GM21367 (cell line): ENCODE results near the gene POLR1G.
A peak's percentile ranks its signal among the peaks of the same experiment; 100 is the strongest.
"Not testable (repeated sequence)": the region's sequence is repeated elsewhere in the genome, so short reads cannot be mapped to it uniquely, and the experiment has no call there.

ENCODE experiments used
- ATAC-seq: cut with Tn5 transposase; IDR thresholded peaks from one replicate; pipeline ENCODE4 v1.9.1; 2021; ENCODE audit not compliant: unreplicated experiment

Gene POLR1G

DNA sequence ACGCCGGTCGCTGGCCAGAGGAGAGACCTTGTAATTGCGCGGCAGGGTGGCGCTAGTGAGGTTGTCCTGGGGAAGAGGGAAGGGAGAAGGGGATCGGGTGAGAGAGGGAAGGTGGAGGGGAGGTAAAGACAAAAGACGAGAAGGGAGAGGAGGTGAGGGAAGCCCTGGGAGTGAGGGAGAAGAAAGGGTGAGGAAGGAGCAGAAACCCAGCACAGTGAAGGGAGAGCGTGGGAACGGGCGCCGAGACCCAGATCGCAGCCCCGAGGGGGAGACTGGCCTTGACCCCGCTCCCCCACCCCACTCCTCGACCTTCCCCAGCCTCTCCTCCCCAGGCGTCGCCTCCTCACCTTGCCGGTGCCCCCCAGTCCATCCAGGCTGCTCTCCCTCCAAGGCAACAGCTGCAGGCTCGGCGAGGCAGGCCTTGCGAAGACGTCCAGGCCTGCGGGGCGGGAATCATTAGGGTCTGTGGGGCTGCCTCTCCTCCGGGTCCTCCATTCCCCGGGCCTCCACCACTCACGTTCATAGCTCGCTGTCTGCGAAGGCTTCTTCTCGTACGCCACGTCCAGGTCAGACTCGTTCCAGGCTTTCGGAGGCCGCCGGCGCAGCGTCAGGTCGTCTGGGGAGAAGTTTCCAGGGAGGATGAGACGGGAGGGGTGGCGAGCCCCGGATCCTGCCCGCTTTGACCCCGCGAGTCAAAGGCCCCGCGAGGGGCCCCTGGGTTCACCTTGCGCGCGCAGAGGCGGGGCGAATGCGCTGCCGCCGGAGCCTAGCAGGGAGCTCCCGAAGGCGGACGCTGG lies 10.4 kb upstream of the POLR1G start:
- ATAC-seq: no peak

DNA sequence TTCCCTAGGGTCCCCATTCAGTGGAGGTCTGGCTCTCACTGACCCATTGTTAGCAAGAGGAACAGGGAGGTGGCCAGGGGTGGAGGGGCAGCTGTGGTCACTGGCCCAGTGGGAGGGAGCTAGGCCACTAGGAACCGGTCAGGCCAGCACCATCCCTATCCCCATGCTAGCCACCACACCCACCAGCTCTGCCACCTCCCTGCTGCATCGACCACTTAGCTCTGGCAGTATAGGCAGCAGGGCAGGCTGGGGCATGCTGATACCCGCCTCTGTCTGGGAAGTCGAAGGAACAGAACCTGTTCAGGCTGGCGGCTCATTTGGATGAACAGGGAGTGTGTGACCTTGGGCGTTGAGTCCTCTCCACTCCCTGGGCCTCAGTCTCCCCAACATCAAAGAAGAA lies 6.3 kb upstream of the POLR1G start:
- ATAC-seq: no peak

- no peak for ATAC-seq
These were observed 4.6 kb upstream of the POLR1G start for GRCh38 chr19:45401815-45402214.

DNA sequence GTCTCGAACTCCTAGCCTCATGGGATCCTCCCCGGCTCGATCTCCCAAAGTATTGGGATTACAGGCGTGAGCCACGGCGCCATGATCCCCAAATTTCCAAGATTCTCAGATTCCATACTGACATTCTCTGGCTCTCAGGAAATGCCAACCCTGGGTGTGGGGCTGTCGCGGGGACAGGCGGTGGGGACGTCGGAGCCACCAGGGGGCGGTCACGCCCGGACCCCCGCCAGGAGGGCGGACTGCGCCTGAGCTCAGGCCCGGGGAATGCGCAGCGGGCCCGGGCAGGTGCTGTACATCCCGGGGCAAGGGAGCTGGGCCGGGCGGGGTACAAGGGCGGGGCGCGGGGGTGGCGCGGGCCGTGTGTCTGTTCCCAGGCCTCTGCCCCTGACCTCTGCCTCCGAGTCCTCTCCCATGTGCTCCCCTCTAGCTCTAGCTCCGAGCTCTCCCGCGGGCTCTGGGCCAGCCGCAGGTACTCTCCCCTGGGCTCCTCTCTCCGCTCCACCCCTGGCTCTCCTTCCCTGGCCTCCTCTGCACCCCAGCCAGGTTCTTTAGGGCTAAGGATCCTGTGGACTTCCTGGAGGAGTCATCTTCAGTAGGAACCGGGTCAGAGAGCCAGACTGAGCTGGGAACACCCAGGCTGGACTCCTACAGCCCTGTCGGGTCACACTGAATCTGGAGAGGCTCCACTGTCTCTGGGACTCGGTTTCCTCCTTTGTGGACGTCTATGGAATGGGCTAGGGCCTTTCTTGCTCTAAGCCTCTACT lies 4.0 kb upstream of the POLR1G start:
- ATAC-seq: no peak

GRCh38 chr19:45403272-45403671 lies 3.2 kb upstream of the POLR1G start:
- no peak for ATAC-seq

GRCh38 chr19:45403781-45404556 lies 2.5 kb upstream of the POLR1G start:
- ATAC-seq: no peak

DNA sequence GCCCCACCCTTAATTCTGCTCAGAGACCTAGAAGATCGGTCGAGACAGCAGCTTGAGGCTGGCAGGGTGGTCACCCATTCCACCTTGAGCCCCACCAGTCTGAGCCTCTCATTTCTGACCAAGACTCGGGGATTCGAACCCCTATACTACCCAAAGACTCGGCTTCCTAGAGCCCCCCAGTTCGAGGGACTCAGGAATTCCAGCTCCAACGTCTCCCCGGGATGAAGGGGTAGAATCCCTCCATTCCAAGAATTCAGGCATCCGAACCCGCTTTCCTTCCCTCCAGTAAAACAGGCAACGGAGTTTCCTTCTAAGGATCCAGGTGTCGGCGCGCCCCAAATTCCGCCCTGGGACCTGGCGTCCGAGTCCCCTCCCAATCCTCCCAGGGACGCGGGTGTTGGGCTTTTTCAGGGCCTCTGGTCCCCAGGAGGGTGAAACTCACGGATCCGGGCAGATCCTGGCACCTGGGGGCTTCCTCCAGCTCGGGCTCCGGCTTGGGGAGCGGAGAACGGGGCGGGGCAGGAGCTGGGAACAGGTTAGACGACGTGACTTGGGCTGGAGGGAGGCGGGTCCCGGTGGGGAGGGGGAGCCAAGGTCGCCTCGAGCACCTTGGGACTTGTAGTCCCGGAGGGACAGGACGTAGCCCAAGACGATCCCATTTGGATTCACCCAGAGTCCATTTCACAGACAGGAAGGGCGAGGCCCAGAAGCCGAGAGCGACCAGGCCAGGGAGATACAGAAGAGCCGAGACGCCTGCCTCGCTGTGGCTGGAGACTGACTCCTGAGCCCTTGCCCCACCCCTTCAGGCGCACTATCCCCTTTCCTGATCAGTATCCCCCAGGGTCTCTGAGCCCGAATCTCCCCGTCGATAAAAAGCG lies 1.6 kb upstream of the POLR1G start, which contains the start of gene PPP1R13L:
Gene PPP1R13L, minus strand, starts transcription at position 513 of the 878 bp plus-strand sequence. CDS start 6,751 bp downstream, outside the sequence.
- ATAC-seq: no peak

- peak; percentile 29 for ATAC-seq
These were observed 814 bp upstream of the POLR1G start for GRCh38 chr19:45405435-45406225.

DNA sequence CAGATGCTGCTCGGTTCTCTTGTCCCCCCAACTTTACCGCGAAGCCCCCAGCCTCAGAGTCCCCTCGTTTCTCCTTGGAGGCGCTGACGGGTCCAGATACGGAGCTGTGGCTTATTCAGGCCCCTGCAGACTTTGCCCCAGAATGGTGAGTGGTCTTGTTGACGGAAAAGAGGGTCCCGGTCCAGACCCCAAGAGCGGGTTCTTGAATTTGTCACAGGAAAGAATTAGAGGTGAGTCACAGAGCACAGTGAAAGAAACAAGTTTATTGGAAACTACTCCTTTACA lies 589 bp downstream of the POLR1G start:
- ATAC-seq: no peak

DNA sequence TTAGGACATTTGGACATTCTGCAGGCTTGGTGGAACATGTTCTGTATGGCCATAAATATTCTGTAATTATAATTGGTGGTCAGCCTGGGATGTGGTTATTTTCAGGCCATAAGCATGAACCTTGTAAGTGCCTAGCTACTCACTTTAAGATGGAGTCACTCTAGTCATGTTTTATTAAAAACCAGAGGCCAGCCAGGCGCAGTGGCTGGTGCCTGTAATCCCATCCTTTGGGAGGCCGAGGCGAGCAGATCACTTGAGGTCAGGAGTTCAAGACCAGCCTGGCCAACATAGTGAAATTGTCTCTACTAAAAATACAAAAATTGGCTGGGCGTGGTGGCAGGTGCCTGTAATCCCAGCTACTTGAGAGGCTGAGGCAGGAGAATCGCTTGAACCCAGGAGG lies 1.1 kb downstream of the POLR1G start:
- ATAC-seq: not testable (repeated sequence)

GRCh38 chr19:45408121-45408520 lies 1.7 kb downstream of the POLR1G start:
- ATAC-seq: no peak

DNA sequence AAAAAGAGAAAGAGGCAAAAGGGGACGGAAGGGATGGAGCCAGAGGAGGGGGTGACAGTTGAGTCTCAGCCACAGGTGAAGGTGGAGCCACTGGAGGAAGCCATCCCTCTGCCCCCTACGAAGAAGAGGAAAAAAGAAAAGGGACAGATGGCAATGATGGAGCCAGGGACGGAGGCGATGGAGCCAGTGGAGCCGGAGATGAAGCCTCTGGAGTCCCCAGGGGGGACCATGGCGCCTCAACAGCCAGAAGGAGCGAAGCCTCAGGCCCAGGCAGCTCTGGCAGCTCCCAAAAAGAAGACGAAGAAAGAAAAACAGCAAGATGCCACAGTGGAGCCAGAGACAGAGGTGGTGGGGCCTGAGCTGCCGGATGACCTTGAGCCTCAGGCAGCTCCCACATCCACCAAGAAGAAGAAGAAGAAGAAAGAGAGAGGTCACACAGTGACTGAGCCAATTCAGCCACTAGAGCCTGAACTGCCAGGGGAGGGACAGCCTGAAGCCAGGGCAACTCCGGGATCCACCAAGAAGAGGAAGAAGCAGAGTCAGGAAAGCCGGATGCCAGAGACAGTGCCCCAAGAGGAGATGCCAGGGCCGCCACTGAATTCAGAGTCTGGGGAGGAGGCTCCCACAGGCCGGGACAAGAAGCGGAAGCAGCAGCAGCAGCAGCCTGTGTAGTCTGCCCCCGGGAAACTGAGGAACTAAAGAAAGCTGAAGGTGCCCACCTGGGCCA lies 2.5 kb downstream of the POLR1G start:
- ATAC-seq: no peak

DNA sequence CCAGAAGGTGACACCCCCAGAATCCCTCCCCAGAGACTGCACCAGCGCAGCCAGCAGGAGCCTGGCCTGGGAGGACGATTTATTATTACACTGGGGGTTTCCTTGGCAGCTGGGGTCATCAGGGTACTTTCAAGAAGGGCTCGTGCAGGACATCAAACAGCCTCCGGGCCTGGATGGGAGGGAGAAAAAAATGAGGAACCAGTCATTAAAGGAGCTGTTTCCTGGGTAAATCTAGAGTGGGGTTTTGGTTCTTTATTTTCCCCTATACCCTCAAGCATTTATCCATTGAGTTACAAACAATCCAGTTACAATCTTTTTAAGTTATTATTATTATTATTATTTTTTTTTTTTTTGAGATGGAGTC lies 3.1 kb downstream of the POLR1G start:
- ATAC-seq: no peak

- ATAC-seq: not testable (repeated sequence)
These were observed 3.9 kb downstream of the POLR1G start for GRCh38 chr19:45410330-45410729.

GRCh38 chr19:45413497-45413896 lies 7.1 kb downstream of the POLR1G start:
- no peak for ATAC-seq

- ATAC-seq: no peak
These were observed 8.0 kb downstream of the POLR1G start for GRCh38 chr19:45414468-45414867.

- ATAC-seq: no peak
These were observed 10.7 kb downstream of the POLR1G start for GRCh38 chr19:45417151-45417550.

GRCh38 chr19:45418802-45419201 lies 12.4 kb downstream of the POLR1G start:
- ATAC-seq: no peak

DNA sequence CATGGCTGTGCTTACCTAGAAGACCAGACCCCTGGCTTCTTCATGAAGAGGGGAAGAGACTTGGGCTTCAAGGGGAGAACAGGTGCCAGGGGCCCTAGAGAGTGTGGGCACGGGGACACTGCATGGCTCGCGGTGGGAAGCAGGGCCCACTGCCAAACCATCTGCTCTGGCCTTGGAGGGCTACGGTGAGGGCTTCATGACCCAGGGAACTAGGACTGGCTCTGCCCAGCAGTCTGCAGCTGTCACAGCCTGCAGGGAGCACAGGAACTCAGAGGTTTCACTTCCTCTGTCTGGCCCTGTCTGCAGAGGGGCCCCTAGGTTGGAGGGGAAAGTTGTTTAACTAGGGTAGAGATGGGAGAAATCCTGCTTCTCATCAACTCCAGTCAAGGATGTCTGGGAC lies 13.0 kb downstream of the POLR1G start:
- ATAC-seq: peak; percentile 50
